G401 (cell line): ENCODE data around the gene STAMBPL1. TPM values are rescaled to one million over a fixed set of nuclear protein-coding genes. Genes with fewer than 3 reads are reported as not detected.
"Not testable (repeated sequence)": the region's sequence is repeated elsewhere in the genome, so short reads cannot be mapped to it uniquely, and the experiment has no call there.

Source experiments
- DNase-seq: peaks from one replicate; pipeline ENCODE4 v3.0.0-alpha.2; 2015; ENCODE audit warnings: low spot score
- in situ Hi-C: cut with HindIII; loops from 2 replicates; pipeline ENCODE4 v1.10.0; 2016; ENCODE audit warnings: low sequenced_read_pairs, mixed read lengths
- total RNA-seq: library from RNA; depleted of rRNA; stranded (reverse); fragments of >200 nt; shearing (Covaris generic); gene quantifications from 2 replicates; pipeline ENCODE4 v1.2.3, GENCODE V29; 2014

The STAMBPL1 gene
- total RNA-seq, 1 experiment from 2014 or later: not detected

- in situ Hi-C loops: no loop called here
- no peak for DNase-seq
These were observed 26.7 kb upstream of the STAMBPL1 start for GRCh38 chr10:88853155-88853881.

GRCh38 chr10:88854684-88855083, 25.4 kb upstream of the STAMBPL1 start:
- in situ Hi-C loops: no loop called here
- DNase-seq: no peak

GRCh38 chr10:88857831-88858230, 22.2 kb upstream of the STAMBPL1 start:
- in situ Hi-C loops: no loop called here
- no peak for DNase-seq

- in situ Hi-C loops: no loop called here
- DNase-seq: no peak
These were observed 21.6 kb upstream of the STAMBPL1 start for GRCh38 chr10:88858491-88858890.

- DNase-seq: no peak
- in situ Hi-C loops: no loop called here
These were observed 19.0 kb upstream of the STAMBPL1 start for GRCh38 chr10:88861036-88861435.

- in situ Hi-C loops: no loop called here
- DNase-seq: no peak
These were observed 14.7 kb upstream of the STAMBPL1 start for GRCh38 chr10:88865281-88865876.

GRCh38 chr10:88866454-88866853, 13.6 kb upstream of the STAMBPL1 start:
- in situ Hi-C loops: no loop called here
- DNase-seq: no peak

- in situ Hi-C loops: no loop called here
- no peak for DNase-seq
These were observed 10.0 kb upstream of the STAMBPL1 start for GRCh38 chr10:88870089-88870488.

GRCh38 chr10:88873757-88874156, 6.3 kb upstream of the STAMBPL1 start:
- in situ Hi-C loops: no loop called here
- no peak for DNase-seq

GRCh38 chr10:88874281-88874680, 5.8 kb upstream of the STAMBPL1 start:
- in situ Hi-C loops: no loop called here
- no peak for DNase-seq

- no peak for DNase-seq
- in situ Hi-C loops: no loop called here
These were observed 5.0 kb upstream of the STAMBPL1 start for GRCh38 chr10:88875081-88875480.

- no peak for DNase-seq
- in situ Hi-C loops: no loop called here
These were observed 2.7 kb upstream of the STAMBPL1 start for GRCh38 chr10:88877298-88877697.

GRCh38 chr10:88880282-88881076, 434 bp downstream of the STAMBPL1 start:
- in situ Hi-C loops: no loop called here
- peak; percentile 81 for DNase-seq

- DNase-seq: no peak
These were observed 1.3 kb downstream of the STAMBPL1 start for GRCh38 chr10:88881320-88881719.

GRCh38 chr10:88881922-88882645, 2.0 kb downstream of the STAMBPL1 start:
- peak; percentile 40 for DNase-seq
- in situ Hi-C loops: no loop called here

More at GRCh38 chr10:88881320-88881719, 1.3 kb downstream of the STAMBPL1 start:
- in situ Hi-C loops: no loop called here

GRCh38 chr10:88882646-88883447, 2.8 kb downstream of the STAMBPL1 start:
- in situ Hi-C loops, DNase-seq: not testable (repeated sequence)

GRCh38 chr10:88883448-88883809, 3.4 kb downstream of the STAMBPL1 start:
- DNase-seq: no peak
- in situ Hi-C loops: no loop called here

GRCh38 chr10:88886557-88886956, 6.5 kb downstream of the STAMBPL1 start:
- in situ Hi-C loops: no loop called here
- DNase-seq: no peak
